KG1 (cell line): ENCODE results near the gene REV3L.

ENCODE experiments used
- DNase-seq: peaks from one replicate; lab custom pipeline; 2025; lab: John Stamatoyannopoulos, UW

The REV3L gene

GRCh38 chr6:111469543-111469942 lies 13.5 kb downstream of the REV3L start:
- DNase-seq: no peak

- DNase-seq: no peak
These were observed 14.5 kb downstream of the REV3L start for GRCh38 chr6:111468329-111469012.

GRCh38 chr6:111464184-111464583 lies 18.8 kb downstream of the REV3L start:
- no peak for DNase-seq

- DNase-seq: no peak
These were observed 20.1 kb downstream of the REV3L start for GRCh38 chr6:111462770-111463391.

- DNase-seq: no peak
These were observed 21.2 kb downstream of the REV3L start for GRCh38 chr6:111461860-111462259.

GRCh38 chr6:111458670-111459232 lies 24.3 kb downstream of the REV3L start:
- no peak for DNase-seq

- no peak for DNase-seq
These were observed 26.8 kb downstream of the REV3L start for GRCh38 chr6:111456208-111456607.

GRCh38 chr6:111450636-111451035 lies 32.4 kb downstream of the REV3L start:
- DNase-seq: no peak

GRCh38 chr6:111450087-111450486 lies 32.9 kb downstream of the REV3L start:
- DNase-seq: no peak

GRCh38 chr6:111449129-111449528 lies 33.9 kb downstream of the REV3L start:
- no peak for DNase-seq

GRCh38 chr6:111447051-111447450 lies 36.0 kb downstream of the REV3L start:
- no peak for DNase-seq

GRCh38 chr6:111445861-111446267 lies 37.2 kb downstream of the REV3L start:
- DNase-seq: no peak

GRCh38 chr6:111444794-111445193 lies 38.2 kb downstream of the REV3L start:
- no peak for DNase-seq

GRCh38 chr6:111441678-111442243 lies 41.3 kb downstream of the REV3L start:
- no peak for DNase-seq

GRCh38 chr6:111439171-111439570 lies 43.8 kb downstream of the REV3L start:
- DNase-seq: no peak

- DNase-seq: no peak
These were observed 45.4 kb downstream of the REV3L start for GRCh38 chr6:111437573-111437972.

- no peak for DNase-seq
These were observed 50.5 kb downstream of the REV3L start for GRCh38 chr6:111432511-111432910.

- no peak for DNase-seq
These were observed 52.2 kb downstream of the REV3L start for GRCh38 chr6:111430605-111431376.

- no peak for DNase-seq
These were observed 53.4 kb downstream of the REV3L start for GRCh38 chr6:111429571-111429970.

GRCh38 chr6:111428811-111429210 lies 54.2 kb downstream of the REV3L start:
- DNase-seq: no peak

GRCh38 chr6:111427341-111428116 lies 55.5 kb downstream of the REV3L start:
- peak; percentile 17 for DNase-seq
